ENCODE data around the gene ORC1.
"Not testable (repeated sequence)": the region's sequence is repeated elsewhere in the genome, so short reads cannot be mapped to it uniquely, and the experiment has no call there.

Gene ORC1

GRCh38 chr1:52385376-52385775, 18.8 kb downstream of the ORC1 start:
- no peak for DNase-seq (ENCODE audit: low spot score)

GRCh38 chr1:52369851-52370250, 34.4 kb downstream of the ORC1 start:
- DNase-seq (ENCODE audit: low spot score) = not testable (repeated sequence)

GRCh38 chr1:52368383-52369172, 35.6 kb downstream of the ORC1 start:
- peak; percentile 41 for DNase-seq (ENCODE audit: low spot score)

DNA sequence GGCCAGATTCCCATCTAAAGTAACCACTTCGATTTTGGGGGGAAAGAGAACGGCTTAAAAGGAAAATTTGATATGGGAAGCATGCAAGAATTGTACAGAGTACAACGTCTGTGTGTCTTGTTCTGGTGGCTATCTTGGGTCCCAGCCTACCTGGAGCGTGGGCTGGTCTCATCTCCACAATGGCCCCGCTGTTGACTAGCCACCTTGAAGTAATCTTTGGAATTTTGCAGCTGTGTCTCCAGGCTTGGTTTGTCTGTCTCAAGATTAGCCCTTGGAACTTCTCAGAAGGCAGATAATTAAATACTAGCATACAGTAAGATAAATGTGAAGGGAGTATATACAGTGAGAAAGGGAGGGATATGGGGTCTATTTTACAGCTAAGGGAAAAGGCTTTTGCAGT, 37.0 kb downstream of the ORC1 start:
- DNase-seq (ENCODE audit: low spot score) = no peak

DNA sequence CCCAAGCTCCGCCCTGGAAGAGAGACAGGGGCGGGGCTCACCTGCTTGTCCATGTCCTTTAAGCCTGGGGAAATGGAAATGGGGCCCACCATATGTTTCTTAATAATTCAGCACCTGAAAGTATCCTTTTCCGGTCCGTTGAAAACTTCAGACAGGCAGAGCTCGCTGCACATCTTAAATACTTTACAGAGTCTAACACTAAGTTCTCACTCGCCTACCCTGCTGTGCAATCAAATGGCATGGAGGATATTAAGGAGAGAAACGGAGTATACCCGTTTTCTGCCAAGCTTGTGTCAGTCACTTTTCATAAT, 37.8 kb downstream of the ORC1 start:
- DNase-seq (ENCODE audit: low spot score) = no peak

- DNase-seq (ENCODE audit: low spot score) = peak; percentile 89
Measured at GRCh38 chr1:52365746-52366516, 38.3 kb downstream of the ORC1 start, which contains the start of gene CC2D1B. CC2D1B (minus strand) TSS chr1:52366205; CDS start chr1:52364620, 1,585 bp downstream.

DNA sequence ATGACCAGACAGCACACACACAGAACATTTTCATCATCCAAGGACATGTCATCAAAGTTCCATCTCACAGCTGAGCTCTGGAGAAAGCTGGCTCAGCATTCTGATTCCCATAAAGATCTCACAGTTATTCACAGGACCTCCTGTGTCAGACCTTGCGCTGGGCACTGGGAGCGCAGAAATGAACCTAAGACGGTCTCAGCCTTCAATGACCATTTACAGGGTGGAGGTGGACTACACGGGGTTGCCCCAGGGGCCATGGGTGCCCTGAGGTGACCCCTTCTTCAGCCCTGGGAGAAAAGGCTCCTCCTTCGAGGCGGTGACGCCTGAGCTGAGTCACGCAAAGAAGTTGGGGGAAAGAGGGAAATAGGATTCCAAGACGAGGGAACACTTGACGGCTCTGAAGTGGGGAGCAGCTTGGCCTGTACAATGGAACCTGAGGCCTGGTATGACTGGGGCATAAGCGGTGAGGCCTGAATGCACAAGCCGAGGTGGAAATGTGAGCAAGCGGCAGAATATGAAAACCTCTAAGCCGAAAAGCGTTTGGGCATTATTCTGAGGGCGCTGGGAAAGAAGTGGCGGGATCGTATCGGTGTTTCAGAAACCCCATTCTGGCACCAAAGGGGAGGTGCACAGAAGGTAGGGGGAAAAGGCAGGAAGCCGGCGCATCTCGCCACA, 39.0 kb downstream of the ORC1 start:
- DNase-seq (ENCODE audit: low spot score) = peak; percentile 47

DNA sequence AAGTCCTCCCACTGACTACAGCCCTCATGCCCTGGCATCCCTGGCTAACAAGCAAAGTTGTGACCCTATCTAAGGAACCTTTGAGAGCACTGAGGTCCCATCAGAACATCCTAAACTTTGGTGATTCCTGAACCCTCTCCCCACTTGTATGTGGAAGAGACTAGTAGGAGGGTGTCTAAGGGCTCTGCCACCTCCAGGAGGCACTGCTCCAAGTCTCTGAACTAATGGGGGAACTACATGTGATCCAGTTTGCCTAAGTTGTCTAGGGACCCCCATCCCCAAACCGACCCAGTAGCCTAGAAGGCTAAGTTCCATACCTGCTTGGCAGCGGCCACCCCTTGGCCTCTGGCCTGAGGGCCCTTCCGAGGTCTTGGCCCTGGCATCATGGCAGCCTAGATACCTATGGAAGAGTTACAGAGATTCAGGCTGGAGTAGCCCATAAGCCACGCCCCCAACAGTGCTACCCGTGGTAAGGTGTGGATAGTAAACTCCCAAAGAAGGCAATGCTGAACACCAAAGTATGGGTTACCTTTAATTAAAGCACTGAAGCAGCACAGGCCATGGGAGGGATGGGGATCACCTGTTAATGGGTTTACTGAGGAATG, 39.9 kb downstream of the ORC1 start:
- no peak for DNase-seq (ENCODE audit: low spot score)

DNA sequence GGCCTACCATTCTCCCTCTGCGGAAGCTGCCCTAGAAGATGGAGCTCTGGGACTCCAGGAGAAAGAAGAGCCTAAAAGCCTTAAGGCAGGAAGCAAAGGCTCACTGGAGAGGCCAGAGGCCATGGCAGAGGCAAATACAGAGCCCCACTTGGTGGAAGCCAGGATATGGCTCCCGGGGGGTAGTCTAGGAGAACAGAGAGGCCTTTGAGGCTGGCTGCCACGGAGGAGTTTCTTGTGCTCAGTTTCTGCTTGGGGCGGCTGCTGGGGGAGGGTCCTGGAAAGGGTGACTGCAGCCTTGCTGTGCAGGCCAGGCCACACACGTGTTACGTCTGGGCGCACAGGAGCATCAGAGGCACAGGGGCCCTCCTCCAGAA, 43.6 kb downstream of the ORC1 start:
- no peak for DNase-seq (ENCODE audit: low spot score)

DNA sequence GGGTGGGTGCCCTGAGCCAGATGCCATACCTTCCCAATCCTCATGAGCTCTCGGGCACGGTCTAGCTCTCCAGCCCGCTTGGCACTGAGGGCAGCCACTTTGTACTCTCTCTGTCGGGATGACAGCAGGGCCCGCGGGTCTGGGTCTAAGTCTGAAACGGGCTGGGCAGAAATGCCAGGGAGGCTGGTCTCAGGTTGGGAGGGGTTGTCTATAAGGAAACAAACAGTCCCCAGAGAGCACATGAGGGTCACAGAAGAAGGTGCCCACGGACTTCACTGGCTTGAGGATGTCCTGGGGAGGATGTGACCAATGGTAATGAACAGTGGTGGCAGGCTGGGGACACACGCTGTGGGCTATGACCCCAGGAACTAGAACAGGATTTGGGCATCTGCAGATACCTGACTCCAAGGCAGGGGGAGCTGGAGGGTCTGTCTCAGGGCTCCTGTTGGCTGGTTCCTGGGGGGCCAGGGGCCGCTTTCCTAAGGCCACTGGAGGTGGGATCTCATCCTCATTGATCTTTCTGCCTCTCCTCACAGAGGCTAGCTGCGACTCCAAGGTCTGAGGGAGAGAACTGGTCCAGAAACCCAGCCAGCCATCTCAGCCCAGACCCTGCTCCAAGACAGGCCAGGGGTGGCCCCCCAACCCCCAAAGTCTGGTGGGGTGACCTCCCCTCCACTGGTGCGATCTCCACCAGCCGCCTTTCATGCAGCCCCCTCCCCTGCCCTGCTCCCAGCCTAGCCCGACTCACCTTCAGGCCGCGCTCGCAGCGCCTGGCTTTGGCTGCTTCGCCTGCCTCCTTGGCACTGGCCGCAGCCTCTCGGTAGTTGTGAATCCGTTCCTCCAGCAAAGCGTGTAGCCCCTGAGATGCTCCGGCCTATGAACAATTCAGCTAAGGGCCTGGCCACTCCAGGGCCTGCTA, 44.3 kb downstream of the ORC1 start:
- no peak for DNase-seq (ENCODE audit: low spot score)

GRCh38 chr1:52358851-52359497, 45.2 kb downstream of the ORC1 start:
- DNase-seq (ENCODE audit: low spot score) = no peak

- DNase-seq (ENCODE audit: low spot score) = no peak
Measured at GRCh38 chr1:52357397-52357796, 46.8 kb downstream of the ORC1 start.

- no peak for DNase-seq (ENCODE audit: low spot score)
Measured at GRCh38 chr1:52356818-52357355, 47.3 kb downstream of the ORC1 start.

DNA sequence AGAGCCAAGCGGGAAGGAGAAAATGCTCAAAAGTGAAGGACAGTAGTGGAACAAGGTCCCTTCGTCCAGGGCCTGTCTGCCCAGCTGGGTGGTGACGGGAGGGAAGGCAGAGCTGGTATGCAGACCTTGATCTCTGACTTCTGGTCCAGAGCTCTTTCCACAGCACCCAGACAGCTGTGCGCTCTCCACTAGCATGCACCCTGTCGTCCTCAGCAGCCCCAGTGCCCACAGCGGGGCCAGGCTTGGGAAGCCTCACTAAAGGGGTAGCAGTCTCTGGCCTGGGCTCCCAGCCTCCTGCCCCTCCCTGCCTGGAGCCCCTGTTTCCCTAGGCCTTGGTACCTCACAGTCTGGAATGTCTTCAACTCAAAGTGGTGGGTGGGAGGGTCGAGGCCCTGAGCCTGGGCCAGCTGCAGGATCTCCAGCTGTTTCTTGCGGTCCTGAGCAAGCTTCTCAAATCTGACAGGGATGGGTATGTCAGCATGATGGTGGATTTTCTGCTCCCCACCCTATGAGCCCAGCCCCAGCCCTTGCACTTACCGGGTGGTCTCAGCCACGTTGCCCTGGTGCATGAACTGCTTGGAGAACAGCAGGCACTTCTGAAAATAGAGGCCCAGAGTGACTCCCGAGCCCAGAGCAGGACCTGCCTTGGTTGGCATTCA, 48.2 kb downstream of the ORC1 start:
- DNase-seq (ENCODE audit: low spot score) = no peak

GRCh38 chr1:52355436-52355835, 48.8 kb downstream of the ORC1 start:
- no peak for DNase-seq (ENCODE audit: low spot score)

- no peak for DNase-seq (ENCODE audit: low spot score)
Measured at GRCh38 chr1:52352690-52353089, 51.5 kb downstream of the ORC1 start.

DNA sequence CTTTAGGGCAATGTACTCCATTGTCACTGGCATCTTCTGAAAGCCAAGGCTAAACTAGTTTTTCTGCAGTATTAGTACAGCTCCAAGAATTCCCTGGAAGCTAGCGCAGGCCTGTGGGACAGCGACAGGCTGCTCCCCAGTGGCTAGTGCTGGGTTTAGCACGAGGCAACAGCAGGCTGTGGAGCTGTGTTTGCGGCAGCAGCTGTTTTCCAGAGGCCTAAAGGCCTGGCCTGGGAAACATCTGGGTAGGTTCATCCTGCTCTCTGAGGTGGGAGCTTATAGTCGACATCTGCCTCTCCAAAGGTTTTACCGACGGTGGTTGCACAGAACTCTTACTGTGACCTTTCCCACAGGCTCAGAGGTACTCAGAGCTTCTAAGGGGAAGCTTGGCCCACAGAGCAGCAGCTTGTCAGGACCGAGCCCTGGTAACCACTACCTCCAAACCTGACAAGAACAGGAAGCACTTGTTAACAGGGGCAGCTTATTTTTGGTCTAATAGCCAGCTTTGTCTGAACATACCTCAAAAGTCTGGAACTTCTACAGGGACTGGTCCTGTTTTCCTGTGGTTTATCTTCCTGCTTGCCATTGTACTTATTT, 55.4 kb downstream of the ORC1 start:
- no peak for DNase-seq (ENCODE audit: low spot score)

DNA sequence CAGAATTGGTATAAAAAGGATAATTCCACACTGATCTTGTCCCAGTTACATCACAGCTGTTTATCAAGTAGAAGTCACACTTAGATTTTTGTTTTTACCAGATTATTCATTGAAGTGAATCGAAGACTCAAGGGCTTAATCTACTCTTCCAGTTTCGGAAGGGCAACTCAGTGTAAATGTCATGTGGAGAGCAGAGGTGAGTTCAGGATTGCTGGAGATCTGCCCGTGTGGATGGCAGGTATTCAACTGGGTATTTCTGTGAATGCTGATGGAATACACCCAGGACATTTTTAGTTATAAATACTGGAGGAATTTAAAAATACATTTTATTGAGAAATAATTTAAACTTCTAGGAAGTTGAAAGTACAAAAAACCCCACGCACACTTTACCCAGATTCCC, 57.6 kb downstream of the ORC1 start:
- no peak for DNase-seq (ENCODE audit: low spot score)

GRCh38 chr1:52345252-52345651, 59.0 kb downstream of the ORC1 start:
- no peak for DNase-seq (ENCODE audit: low spot score)

- DNase-seq (ENCODE audit: low spot score) = no peak
Measured at GRCh38 chr1:52343979-52344378, 60.2 kb downstream of the ORC1 start.

Data from putamen (tissue), 1 donor.